GM19240 (cell line): ENCODE measurements around the gene CHTOP.
A peak's percentile ranks its signal among the peaks of the same experiment; 100 is the strongest.
"Not testable (repeated sequence)": the region's sequence is repeated elsewhere in the genome, so short reads cannot be mapped to it uniquely, and the experiment has no call there.

Experiments used
- DNase-seq: peaks from one replicate; pipeline ENCODE4 v3.0.0; 2011; ENCODE audit warnings: low spot score; ENCODE audit not compliant: insufficient read length

CHTOP gene

DNA sequence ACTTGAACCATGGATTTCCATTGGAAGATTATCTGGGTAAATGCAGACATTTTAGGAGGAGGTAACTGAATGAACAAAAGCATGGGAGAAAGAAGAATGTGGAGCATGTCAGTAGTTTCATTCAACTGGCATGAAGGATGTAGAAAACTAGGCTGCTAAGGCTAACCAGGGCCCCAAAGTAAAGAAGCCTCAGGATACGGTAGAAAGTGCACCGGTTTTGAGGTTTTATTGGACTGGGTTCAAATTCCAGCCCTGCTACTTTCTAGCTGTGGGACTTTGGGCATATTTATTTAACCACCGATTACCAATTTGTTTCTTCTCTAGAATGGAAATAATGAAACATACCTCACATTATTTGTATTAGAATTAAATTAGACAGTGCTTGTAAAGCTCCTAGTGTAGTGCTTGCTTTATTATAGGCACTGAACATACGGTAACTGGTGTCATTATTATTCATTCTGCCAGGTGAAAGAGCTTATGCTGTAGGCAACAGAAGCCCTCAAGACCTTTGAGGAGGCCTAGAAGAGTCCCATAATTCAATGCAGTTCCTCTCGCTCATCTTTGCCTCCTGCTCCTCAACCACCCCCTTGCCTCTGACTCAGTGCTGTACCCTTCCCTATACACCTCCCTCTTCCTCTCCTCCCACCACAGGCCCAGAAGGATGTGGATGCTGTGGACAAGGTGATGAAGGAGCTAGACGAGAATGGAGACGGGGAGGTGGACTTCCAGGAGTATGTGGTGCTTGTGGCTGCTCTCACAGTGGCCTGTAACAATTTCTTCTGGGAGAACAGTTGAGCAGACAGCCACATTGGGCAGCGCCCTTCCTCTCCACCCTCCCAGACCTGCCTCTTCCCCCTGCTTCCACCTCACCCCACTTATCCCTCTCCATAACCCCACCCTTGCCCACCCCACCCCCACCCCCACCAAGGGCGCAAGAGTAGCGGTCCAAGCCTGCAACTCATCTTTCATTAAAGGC is 2.5 kb upstream of the CHTOP start:
- no peak for DNase-seq

GRCh38 chr1:153633161-153633753 is 609 bp upstream of the CHTOP start:
- DNase-seq: no peak

DNA sequence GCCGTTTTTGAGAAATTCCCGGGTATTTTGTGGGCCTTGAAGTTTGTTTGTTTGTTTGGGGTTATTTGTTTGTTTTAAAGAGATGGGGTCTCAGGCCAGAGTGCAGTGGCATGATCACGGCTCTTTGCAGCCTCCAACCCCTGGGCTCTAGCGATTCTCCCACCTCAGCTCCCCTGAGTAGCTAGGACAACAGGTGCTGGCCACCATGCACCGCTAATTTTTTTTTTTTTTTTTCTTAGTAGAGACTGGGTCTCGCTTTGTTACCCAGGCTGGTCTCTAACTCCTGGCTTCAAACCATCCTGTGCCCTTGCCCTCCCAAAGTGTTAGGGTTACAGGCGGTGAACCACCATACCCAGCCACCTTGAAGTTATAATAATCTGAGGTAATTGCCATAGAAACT is 2.0 kb downstream of the CHTOP start:
- no peak for DNase-seq

GRCh38 chr1:153636312-153636711 is 2.4 kb downstream of the CHTOP start:
- DNase-seq: no peak

GRCh38 chr1:153638261-153638660 is 4.4 kb downstream of the CHTOP start:
- DNase-seq: no peak

GRCh38 chr1:153639280-153639679 is 5.4 kb downstream of the CHTOP start:
- DNase-seq: no peak

DNA sequence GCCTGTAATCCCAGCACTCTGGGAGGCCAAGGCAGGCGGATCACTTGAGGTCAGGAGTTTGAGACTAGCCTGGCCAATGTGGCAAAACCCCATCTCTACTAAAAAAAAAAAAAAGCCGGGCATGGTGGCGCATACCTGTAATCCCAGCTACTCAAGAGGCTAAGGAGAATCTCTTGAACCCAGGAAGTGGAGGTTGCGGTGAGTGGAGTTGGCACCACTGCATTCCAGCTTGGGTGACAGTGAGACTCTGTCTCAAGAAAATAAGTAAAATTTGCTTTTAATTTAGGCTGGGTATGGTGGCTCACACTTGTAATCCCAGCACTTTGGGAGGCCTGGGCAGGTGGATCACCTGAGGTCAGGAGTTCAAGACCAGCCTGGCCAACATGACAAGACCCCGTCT is 6.3 kb downstream of the CHTOP start:
- not testable (repeated sequence) for DNase-seq

DNA sequence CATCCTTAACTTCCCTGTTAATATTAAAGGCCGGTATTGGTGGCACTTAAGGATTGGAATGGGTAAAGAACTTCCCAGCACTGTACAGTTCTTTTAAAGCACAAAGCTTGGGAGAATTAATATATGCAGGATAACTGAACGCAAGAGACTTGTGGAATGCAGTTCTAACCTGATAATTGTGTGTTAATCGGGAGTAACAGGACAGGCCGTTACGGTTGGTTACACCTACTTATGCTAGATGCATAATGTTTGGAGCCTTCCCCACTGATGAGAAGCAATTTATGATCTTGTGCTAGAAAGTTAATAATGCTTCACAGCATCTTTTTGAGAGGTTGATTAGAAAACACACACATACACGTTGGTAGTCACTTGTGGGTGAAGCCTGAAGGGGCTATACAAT is 7.0 kb downstream of the CHTOP start:
- DNase-seq: no peak

- no peak for DNase-seq
Observed at GRCh38 chr1:153642161-153642560, 8.3 kb downstream of the CHTOP start.

DNA sequence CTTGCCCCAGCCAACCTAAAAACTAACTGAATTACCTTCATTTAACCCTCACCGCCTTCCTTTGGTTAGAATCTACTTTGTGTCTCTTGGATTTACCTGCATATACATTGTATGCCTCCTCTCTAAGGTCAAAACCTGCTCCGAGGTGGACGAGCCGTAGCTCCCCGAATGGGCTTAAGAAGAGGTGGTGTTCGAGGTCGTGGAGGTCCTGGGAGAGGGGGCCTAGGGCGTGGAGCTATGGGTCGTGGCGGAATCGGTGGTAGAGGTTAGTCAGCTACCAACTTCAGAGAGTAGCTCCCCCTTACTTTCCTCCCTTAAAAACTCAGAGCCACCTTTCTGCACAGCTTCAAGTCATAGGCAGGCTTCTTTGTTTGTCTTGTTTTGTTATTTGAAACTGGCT is 9.2 kb downstream of the CHTOP start:
- DNase-seq: no peak

GRCh38 chr1:153643816-153644215 is 9.9 kb downstream of the CHTOP start:
- no peak for DNase-seq

DNA sequence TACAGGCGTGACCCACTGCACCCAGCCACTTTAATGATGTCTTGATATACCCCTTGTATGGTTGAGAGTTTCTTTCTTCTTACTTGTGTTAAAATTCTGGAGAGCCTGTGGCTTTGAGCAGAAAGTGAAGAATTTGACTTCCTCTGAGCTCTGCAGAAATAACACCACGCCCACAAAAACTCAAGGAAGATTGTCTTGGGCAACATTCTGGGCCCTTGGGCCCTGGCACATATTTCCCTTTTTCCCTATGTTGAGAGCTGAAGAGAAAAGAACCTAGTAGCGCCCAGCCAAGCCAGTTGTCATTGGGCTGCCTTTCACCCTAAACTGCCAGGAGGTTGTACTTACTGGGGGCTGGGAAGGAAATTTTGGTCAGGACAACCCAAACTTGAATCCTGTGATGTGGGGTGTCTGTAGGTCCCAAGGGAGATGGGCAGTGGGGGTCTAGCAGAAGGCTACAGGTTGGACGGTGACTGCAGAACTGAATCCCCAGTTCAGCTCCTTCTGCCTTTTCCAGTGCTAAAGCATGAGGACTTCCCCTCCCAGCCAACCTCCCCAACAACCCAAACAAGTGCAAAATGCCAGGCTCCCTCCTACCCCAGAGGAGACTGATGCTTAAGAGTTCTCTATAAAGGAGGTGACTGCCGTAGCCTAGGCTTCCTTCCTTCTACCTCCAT is 12.9 kb downstream of the CHTOP start:
- DNase-seq: no peak

DNA sequence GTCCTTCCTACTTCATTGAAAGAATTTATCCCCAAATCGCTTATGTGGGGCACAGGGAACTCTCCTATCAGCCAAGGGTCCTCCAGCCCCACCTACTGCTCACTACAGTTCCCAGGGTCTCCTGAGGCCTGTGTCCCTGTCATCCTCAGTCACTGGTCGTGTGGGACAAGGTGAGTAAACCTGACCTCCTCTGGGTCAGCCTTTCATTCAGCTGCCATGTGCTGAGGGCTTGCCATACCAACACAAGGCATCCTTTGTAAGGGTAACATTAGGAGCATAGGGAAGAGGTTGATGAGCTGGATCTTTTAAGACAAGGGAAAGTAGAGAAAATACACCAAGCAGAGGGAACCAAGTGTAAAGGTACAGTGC is 13.5 kb downstream of the CHTOP start:
- no peak for DNase-seq

DNA sequence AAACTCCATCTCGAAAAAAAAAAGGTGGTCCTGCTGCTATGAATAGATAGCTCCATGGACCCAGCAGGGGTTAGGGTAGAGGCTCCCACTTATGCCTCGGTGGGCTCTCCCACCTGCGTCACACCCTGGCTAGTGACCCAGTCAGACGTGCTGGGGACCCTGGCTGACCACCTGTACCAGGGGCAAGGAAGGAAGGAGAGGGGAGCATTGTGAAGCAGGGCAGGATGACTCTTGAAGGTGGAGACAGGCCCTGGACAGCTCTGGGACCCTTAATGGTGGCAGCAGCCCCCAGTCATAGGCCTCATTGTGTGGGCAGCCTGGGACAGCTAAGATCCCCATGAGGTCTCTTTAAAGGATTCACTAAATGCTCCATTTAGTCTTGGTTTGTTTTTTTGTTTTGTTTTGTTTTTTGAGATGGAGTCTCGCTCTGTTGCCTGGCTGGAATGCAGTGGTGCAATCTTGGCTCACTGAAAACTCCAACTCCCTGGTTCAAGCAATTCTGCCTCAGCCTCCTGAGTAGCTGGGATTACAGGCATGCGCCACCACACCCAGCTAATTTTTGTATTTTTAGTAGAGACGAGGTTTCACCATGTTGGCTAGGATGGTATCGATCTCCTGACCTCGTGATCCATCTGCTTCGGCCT is 14.3 kb downstream of the CHTOP start:
- DNase-seq: no peak

GRCh38 chr1:153649137-153649862 is 15.4 kb downstream of the CHTOP start:
- no peak for DNase-seq

GRCh38 chr1:153649863-153650235 is 16.0 kb downstream of the CHTOP start:
- no peak for DNase-seq

DNA sequence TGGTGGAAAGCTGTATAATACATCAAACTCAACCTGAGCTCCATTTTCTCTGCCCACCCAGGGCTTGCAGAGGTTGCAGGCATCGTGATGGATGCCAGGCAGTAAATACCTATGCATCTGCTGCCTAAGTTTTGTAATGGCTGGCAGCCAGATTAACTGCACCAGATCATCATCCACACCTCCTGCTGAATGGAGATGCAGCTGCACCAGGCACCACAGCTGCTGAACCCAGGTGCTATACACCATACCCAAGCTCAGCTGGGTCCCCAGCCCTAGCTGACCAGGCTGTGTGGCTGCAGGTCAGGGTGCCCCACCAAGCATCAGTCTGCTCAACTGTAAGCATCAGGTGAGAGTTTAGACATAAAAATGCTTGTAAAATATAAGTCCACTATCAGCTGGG is 17.9 kb downstream of the CHTOP start:
- no peak for DNase-seq

DNA sequence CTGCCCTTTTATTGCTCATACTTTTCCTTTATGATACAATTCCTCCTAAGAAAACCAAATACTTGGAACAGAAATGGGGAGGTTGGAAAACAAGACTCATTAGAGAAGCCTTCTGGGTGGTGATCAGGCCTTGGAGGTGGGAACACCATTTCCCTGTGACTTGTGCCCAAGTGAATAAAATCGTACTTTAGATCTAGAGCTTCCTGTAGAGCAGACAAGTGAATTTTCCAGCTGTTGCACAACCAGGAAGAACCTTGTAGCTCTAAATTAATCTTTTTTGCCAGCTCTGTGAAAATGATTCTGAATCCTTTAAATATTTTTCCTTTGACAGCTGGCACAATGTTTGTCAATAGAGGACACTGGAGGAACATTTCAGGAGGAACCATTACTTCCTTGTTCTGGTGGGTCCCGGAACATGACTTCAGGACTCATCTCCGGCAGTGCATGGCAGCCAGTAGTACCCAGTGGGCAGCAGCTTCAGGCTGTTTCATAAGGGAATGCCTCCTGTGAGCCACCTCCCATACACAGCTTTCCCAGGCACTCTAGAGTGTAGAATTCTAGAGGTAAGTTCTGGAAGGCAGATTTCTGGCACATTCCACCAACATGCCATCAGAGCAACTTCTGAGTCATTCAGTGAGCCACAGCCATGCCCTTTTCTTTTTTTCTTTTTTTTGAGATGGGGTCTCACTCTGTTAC is 19.1 kb downstream of the CHTOP start:
- DNase-seq: no peak

DNA sequence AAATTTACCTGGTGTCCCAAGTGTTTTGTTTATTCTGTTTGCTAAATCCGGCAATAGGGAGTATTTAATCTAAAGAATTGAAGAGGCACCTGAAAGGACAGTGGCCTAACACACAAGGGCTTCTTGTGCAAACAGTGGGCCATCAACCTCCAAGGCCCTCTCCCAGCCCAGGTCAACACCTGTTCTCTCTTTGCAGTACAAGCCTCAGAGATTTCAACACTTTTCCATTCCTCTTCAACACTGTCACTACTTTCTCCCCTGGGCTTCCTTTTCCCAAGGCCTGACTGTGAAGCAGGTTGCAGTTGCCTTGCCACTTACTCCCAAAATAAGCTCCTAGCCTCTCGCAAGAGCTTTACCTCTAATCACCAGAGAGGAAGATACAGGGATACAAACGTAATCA is 21.5 kb downstream of the CHTOP start:
- DNase-seq: no peak

DNA sequence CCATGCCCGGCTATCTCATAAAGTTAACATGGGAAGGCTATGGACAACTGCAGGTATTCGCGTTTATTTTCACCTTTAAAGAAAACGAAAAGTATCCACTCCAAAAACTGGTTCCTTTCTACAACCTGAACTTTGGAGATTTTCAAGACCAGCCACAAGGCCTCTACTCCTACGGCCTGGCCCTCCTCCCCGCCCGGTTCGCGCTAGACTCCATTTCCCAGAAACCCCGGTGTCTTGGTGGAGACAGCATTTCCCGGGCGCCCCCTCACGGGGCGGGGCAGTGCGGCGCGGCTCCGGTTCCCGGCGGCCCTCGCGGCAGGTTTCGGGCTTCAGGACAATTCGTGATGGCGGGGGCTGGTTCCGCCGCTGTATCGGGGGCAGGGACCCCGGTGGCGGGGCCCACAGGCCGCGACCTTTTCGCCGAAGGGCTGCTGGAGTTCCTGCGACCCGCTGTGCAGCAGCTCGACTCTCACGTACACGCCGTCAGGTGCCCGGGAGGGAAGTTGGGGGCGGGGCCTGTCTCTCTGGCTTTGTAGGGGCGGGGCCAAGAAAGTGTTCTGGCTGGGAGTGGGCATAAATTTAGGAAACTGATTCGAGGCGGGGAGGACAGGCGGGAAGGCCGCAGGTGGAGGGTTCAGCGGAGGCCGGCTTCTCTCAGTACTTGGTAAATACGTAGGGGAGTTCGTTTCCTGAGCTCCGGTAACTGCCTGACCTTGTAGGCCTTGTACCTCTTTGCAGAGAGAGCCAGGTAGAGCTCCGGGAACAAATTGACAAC is 24.7 kb downstream of the CHTOP start, which contains the start of gene SNAPIN:
SNAPIN (plus strand) TSS at position 304 of the 775 bp plus-strand sequence; CDS start at position 345, 41 bp downstream.
- DNase-seq: peak; percentile 90
